Measurements from ENCODE around the gene RASA1.

RASA1 gene

GRCh38 chr5:87423755-87424154 is 156.1 kb downstream of the RASA1 start:
- Histone ChIP-seq H3K9ac (ENCODE audit: low read length in 5 of 5) (no peak overlapping the region), H3K27me3 (ENCODE audit: control insufficient read depth in 5 of 5, insufficient read depth in 4 of 5, low read length in 5 of 5) (no peaks in the 10 kb centered on the region), H3K4me3 (ENCODE audit: low read depth in 1 of 5, low read length in 5 of 5) (no peak overlapping the region), H3K4me1 (ENCODE audit: control insufficient read depth in 5 of 5, insufficient read depth in 5 of 5, low read length in 5 of 5) (peaks cover 0 to 4% (median 0%) of the 10 kb centered on the region in 5 donors), H3K9me3 (ENCODE audit: control insufficient read depth in 5 of 5, low read length in 5 of 5) (no peaks in the 10 kb centered on the region), H3K36me3 (ENCODE audit: control insufficient read depth in 5 of 5, insufficient read depth in 5 of 5, low read length in 5 of 5) (no peaks in the 10 kb centered on the region), H3K27ac (ENCODE audit: low read depth, low read length) (no peak overlapping the region)

- Histone ChIP-seq H3K36me3 (ENCODE audit: control insufficient read depth in 5 of 5, insufficient read depth in 5 of 5, low read length in 5 of 5) (no peaks in the 10 kb centered on the region), H3K9me3 (ENCODE audit: control insufficient read depth in 5 of 5, low read length in 5 of 5) (no peaks in the 10 kb centered on the region)
These were observed 163.3 kb downstream of the RASA1 start for GRCh38 chr5:87430863-87431457.

GRCh38 chr5:87432460-87432859 is 164.8 kb downstream of the RASA1 start:
- no peak overlapping the region for H3K9ac ChIP-seq (ENCODE audit: low read length in 5 of 5)
- no peaks in the 10 kb centered on the region for H3K36me3 ChIP-seq (ENCODE audit: control insufficient read depth in 5 of 5, insufficient read depth in 5 of 5, low read length in 5 of 5)
- no peak overlapping the region for H3K27ac ChIP-seq (ENCODE audit: low read depth, low read length)
- no peak overlapping the region for H3K4me3 ChIP-seq (ENCODE audit: low read depth in 1 of 5, low read length in 5 of 5)
- no peaks in the 10 kb centered on the region for H3K4me1 ChIP-seq (ENCODE audit: control insufficient read depth in 5 of 5, insufficient read depth in 5 of 5, low read length in 5 of 5)
- H3K27me3 ChIP-seq (ENCODE audit: control insufficient read depth in 5 of 5, insufficient read depth in 4 of 5, low read length in 5 of 5): no peaks in the 10 kb centered on the region
- no peaks in the 10 kb centered on the region for H3K9me3 ChIP-seq (ENCODE audit: control insufficient read depth in 5 of 5, low read length in 5 of 5)

More at GRCh38 chr5:87430863-87431457, 163.3 kb downstream of the RASA1 start:
- H3K27ac ChIP-seq (ENCODE audit: low read depth, low read length): no peak overlapping the region
- H3K27me3 ChIP-seq (ENCODE audit: control insufficient read depth in 5 of 5, insufficient read depth in 4 of 5, low read length in 5 of 5): no peaks in the 10 kb centered on the region
- H3K4me3 ChIP-seq (ENCODE audit: low read depth in 1 of 5, low read length in 5 of 5): no peak overlapping the region
- no peaks in the 10 kb centered on the region for H3K4me1 ChIP-seq (ENCODE audit: control insufficient read depth in 5 of 5, insufficient read depth in 5 of 5, low read length in 5 of 5)
- H3K9ac ChIP-seq (ENCODE audit: low read length in 5 of 5): no peak overlapping the region

GRCh38 chr5:87433945-87434344 is 166.3 kb downstream of the RASA1 start:
- no peak overlapping the region for H3K27ac ChIP-seq (ENCODE audit: low read depth, low read length)
- no peaks in the 10 kb centered on the region for H3K9me3 ChIP-seq (ENCODE audit: control insufficient read depth in 5 of 5, low read length in 5 of 5)
- no peak overlapping the region for H3K9ac ChIP-seq (ENCODE audit: low read length in 5 of 5)
- H3K4me1 ChIP-seq (ENCODE audit: control insufficient read depth in 5 of 5, insufficient read depth in 5 of 5, low read length in 5 of 5): no peaks in the 10 kb centered on the region
- no peaks in the 10 kb centered on the region for H3K27me3 ChIP-seq (ENCODE audit: control insufficient read depth in 5 of 5, insufficient read depth in 4 of 5, low read length in 5 of 5)
- H3K36me3 ChIP-seq (ENCODE audit: control insufficient read depth in 5 of 5, insufficient read depth in 5 of 5, low read length in 5 of 5): no peaks in the 10 kb centered on the region
- H3K4me3 ChIP-seq (ENCODE audit: low read depth in 1 of 5, low read length in 5 of 5): no peak overlapping the region

- H3K27ac ChIP-seq (ENCODE audit: low read depth, low read length): no peak overlapping the region
- no peaks in the 10 kb centered on the region for H3K36me3 ChIP-seq (ENCODE audit: control insufficient read depth in 5 of 5, insufficient read depth in 5 of 5, low read length in 5 of 5)
- H3K9me3 ChIP-seq (ENCODE audit: control insufficient read depth in 5 of 5, low read length in 5 of 5): no peaks in the 10 kb centered on the region
- no peaks in the 10 kb centered on the region for H3K27me3 ChIP-seq (ENCODE audit: control insufficient read depth in 5 of 5, insufficient read depth in 4 of 5, low read length in 5 of 5)
- H3K4me3 ChIP-seq (ENCODE audit: low read depth in 1 of 5, low read length in 5 of 5): no peak overlapping the region
- no peak overlapping the region for H3K9ac ChIP-seq (ENCODE audit: low read length in 5 of 5)
- H3K4me1 ChIP-seq (ENCODE audit: control insufficient read depth in 5 of 5, insufficient read depth in 5 of 5, low read length in 5 of 5): no peaks in the 10 kb centered on the region
These were observed 166.8 kb downstream of the RASA1 start for GRCh38 chr5:87434461-87434860.

GRCh38 chr5:87435144-87435694 is 167.5 kb downstream of the RASA1 start:
- H3K9me3 ChIP-seq (ENCODE audit: control insufficient read depth in 5 of 5, low read length in 5 of 5): no peaks in the 10 kb centered on the region
- no peaks in the 10 kb centered on the region for H3K27me3 ChIP-seq (ENCODE audit: control insufficient read depth in 5 of 5, insufficient read depth in 4 of 5, low read length in 5 of 5)
- no peak overlapping the region for H3K27ac ChIP-seq (ENCODE audit: low read depth, low read length)
- H3K4me3 ChIP-seq (ENCODE audit: low read depth in 1 of 5, low read length in 5 of 5): no peak overlapping the region
- no peaks in the 10 kb centered on the region for H3K4me1 ChIP-seq (ENCODE audit: control insufficient read depth in 5 of 5, insufficient read depth in 5 of 5, low read length in 5 of 5)
- no peaks in the 10 kb centered on the region for H3K36me3 ChIP-seq (ENCODE audit: control insufficient read depth in 5 of 5, insufficient read depth in 5 of 5, low read length in 5 of 5)
- H3K9ac ChIP-seq (ENCODE audit: low read length in 5 of 5): no peak overlapping the region

GRCh38 chr5:87437724-87438123 is 170.0 kb downstream of the RASA1 start:
- Histone ChIP-seq H3K4me3 (ENCODE audit: low read depth in 1 of 5, low read length in 5 of 5) (no peak overlapping the region), H3K9ac (ENCODE audit: low read length in 5 of 5) (no peak overlapping the region), H3K36me3 (ENCODE audit: control insufficient read depth in 5 of 5, insufficient read depth in 5 of 5, low read length in 5 of 5) (no peaks in the 10 kb centered on the region), H3K27me3 (ENCODE audit: control insufficient read depth in 5 of 5, insufficient read depth in 4 of 5, low read length in 5 of 5) (no peaks in the 10 kb centered on the region), H3K4me1 (ENCODE audit: control insufficient read depth in 5 of 5, insufficient read depth in 5 of 5, low read length in 5 of 5) (no peaks in the 10 kb centered on the region), H3K27ac (ENCODE audit: low read depth, low read length) (no peak overlapping the region), H3K9me3 (ENCODE audit: control insufficient read depth in 5 of 5, low read length in 5 of 5) (no peaks in the 10 kb centered on the region)

- Histone ChIP-seq H3K9ac (ENCODE audit: low read length in 5 of 5) (no peak overlapping the region), H3K27ac (ENCODE audit: low read depth, low read length) (no peak overlapping the region), H3K4me1 (ENCODE audit: control insufficient read depth in 5 of 5, insufficient read depth in 5 of 5, low read length in 5 of 5) (no peaks in the 10 kb centered on the region), H3K9me3 (ENCODE audit: control insufficient read depth in 5 of 5, low read length in 5 of 5) (no peaks in the 10 kb centered on the region), H3K4me3 (ENCODE audit: low read depth in 1 of 5, low read length in 5 of 5) (no peak overlapping the region), H3K27me3 (ENCODE audit: control insufficient read depth in 5 of 5, insufficient read depth in 4 of 5, low read length in 5 of 5) (no peaks in the 10 kb centered on the region), H3K36me3 (ENCODE audit: control insufficient read depth in 5 of 5, insufficient read depth in 5 of 5, low read length in 5 of 5) (no peaks in the 10 kb centered on the region)
These were observed 170.5 kb downstream of the RASA1 start for GRCh38 chr5:87438231-87438630.
